ENCODE measurements around the gene SKIL.

DNA sequence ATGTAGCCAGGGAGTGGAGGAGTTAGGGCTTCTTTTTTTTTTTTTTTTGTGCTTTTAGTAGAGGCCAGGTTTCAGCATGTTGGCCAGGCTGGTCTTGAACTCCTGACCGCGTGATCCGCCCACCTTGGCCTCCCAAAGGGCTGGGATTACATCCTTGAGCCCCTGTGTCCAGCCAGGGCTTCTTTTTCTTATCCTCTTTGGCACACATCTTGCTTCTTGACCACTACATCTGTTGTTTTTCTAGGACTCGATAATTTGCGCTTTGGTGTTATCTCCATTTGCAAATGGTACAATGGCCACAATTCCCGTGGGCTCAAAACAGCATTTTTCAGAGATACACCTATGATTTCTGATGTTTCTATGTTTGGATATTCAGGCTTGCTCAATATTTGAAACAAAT, 4.2 kb downstream of the SKIL start:
- TF ChIP-seq EZH2 (IDR thresholded peaks at IDR 0.05; ENCODE audit: insufficient read depth, poor library complexity, severe bottlenecking) (no peak), EZH2phosphoT487 (IDR thresholded peaks at IDR 0.05; ENCODE audit: insufficient read depth, low read depth) (no peak)
